GM18502 (cell line): ENCODE results near the gene OTC.

Source experiments
- ATAC-seq: cut with Tn5 transposase; IDR thresholded peaks from one replicate; pipeline ENCODE4 v1.9.1; 2021; ENCODE audit warnings: mild to moderate bottlenecking; ENCODE audit not compliant: unreplicated experiment, poor library complexity

OTC gene

GRCh38 chrX:38356401-38356800 is 4.0 kb downstream of the OTC start:
- no peak for ATAC-seq

GRCh38 chrX:38357747-38358673 is 5.6 kb downstream of the OTC start:
- no peak for ATAC-seq

- ATAC-seq: no peak
These were observed 10.6 kb downstream of the OTC start for GRCh38 chrX:38363046-38363445.

DNA sequence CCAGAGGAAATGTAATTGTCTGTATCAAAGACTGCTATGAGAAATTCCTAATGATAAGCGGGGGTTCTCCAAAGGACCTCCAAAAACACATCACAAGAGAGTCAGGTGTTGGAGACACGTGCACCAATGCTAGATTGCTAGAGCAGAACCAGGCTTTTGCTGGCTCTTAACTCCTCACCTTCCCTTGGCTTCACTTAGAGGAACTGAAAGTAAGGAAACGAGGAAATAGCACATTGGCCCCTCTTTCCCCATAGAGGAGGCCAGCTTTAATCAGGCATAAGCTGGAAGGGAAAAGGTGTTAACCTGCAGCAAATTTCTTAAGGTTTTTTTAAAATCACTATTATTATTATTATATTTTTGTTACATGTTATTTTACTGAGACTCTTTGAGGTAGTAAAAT is 13.6 kb downstream of the OTC start:
- ATAC-seq: no peak

- ATAC-seq: no peak
These were observed 16.4 kb downstream of the OTC start for GRCh38 chrX:38368774-38369173.

DNA sequence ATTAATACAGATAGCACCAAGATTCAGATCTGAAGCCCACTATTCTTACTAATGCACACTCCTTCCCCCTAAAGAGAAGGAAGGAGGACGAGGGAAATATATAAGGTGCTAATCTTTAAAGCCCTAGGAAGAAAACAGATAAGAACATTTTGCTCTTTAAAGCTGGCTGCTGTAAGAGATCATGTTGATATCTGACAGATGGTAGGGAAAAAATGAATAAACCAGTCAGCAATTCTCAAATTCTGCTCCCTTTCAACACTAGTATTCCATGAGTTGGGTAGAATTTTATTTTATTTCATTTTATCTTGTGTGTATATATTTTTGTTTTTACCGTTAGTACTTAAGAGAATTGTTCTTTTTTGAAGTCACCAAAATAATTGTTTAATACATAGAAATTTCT is 19.2 kb downstream of the OTC start:
- ATAC-seq: no peak

GRCh38 chrX:38374431-38374830 is 22.0 kb downstream of the OTC start:
- no peak for ATAC-seq

- ATAC-seq: no peak
These were observed 23.5 kb downstream of the OTC start for GRCh38 chrX:38375891-38376290.

GRCh38 chrX:38376747-38377146 is 24.3 kb downstream of the OTC start:
- no peak for ATAC-seq

- no peak for ATAC-seq
These were observed 26.7 kb downstream of the OTC start for GRCh38 chrX:38379088-38379487.

GRCh38 chrX:38382663-38383062 is 30.3 kb downstream of the OTC start:
- ATAC-seq: no peak

GRCh38 chrX:38400389-38400910 is 48.0 kb downstream of the OTC start:
- no peak for ATAC-seq

DNA sequence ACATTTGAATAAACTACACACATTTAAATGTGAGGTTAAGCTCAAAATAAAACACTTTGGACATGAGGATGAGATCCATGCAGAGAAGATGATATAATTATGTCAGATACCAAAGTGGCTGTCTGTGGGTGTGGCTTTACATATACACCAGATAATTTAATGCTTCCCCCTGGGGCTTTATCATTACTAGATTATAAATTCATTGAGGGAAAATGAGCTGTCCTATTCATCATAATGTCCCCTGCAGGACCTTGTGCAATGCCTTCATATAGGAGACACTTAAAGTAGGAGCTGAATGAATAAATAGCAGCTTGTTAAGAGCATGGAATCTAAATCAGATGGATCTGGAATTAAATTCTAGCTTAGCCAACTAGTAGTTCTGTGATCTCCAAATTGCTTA is 49.7 kb downstream of the OTC start:
- ATAC-seq: no peak

DNA sequence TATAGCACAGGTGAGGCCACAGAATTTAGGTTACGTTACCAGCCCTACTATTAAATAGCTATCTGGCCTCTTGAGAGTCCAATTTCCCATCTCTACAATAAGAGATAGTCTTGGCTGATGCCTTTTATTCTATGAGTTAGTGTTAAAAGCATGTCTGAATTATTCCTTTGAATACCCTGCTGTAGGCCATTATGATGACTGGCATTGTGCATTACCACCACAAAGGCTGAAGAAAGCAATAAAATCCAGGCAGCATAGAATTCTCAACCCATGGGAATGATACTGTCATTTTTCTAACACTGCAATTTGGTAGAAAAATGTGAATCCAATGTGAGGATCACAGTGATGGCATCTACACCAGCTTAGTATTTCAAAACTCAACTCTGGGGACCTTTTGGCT is 51.4 kb downstream of the OTC start:
- ATAC-seq: no peak

DNA sequence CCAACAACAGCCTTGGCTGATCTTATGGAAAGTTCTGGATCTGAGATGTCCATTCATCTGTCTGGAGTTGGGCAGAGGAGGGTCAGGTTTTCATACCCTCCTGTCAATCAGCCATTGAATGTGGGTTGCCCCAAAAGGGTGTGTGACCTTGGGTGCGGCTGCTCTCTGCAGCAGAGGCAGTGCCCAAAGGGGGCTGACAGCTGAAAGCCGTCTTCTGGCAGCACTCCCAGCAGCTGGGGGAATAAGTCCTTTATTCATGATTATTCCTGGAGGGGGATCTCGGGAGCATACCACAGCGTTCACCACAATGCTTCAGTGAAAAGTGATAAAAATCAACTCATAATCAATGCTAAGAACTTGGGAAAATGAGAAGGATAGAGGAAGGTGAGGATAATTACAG is 54.7 kb downstream of the OTC start:
- no peak for ATAC-seq

GRCh38 chrX:38409289-38409688 is 56.9 kb downstream of the OTC start:
- ATAC-seq: no peak

- no peak for ATAC-seq
These were observed 74.4 kb downstream of the OTC start for GRCh38 chrX:38426785-38427184.

GRCh38 chrX:38431525-38431924 is 79.1 kb downstream of the OTC start:
- ATAC-seq: no peak

DNA sequence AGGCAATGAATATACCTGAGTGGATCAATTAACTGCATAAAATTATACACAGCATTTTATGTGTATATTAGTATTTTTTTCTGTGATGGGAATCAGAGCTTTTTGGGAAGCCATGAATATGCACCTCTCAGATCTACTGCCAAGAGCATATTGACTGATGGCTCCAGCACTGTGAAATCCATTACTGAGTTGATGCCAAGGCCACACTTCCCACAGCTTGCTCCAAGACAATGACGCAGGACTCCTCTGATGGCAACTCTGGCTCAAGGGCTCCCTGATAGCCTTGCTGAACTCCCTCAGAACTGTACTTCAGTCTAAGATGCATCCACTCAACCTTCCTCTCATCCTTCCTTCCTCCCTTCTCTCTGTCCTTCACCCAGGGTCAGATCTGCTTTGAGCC is 82.7 kb downstream of the OTC start:
- no peak for ATAC-seq

- no peak for ATAC-seq
These were observed 84.7 kb downstream of the OTC start for GRCh38 chrX:38437093-38437492.

GRCh38 chrX:38438321-38438720 is 85.9 kb downstream of the OTC start:
- no peak for ATAC-seq

DNA sequence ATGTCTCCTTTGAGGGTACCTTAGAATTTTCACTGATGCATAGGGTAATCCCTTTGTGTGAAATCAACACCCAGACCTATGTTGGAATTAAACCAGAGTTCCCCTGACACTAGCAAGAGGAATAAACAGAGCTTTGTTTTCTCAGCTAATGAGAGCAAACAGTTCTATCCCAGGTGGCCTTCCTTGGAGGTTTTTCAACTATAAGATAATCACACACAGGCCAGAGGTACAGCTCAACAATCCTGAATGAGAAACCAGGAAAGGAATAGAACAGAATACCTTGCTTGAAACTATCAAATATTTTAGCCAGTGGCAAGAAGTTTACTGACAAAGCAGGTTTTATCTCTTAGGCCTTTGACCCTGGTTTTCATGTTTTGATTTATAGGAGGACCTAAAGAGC is 100.2 kb downstream of the OTC start:
- no peak for ATAC-seq
